WTC11 (cell line): ENCODE measurements around the gene EVA1A. TPM values are rescaled to one million over a fixed set of nuclear protein-coding genes. Genes with fewer than 3 reads are reported as not detected.

Source experiments
- ATAC-seq: fragments of 200-7000 bp; cut with Tn5 transposase; 2 replicates; pipeline ENCODE4 v1.10.0; 2021; ENCODE audit warnings: mild to moderate bottlenecking, moderate library complexity
- CTCF ChIA-PET: fragments of 300-600 bp; sonication (Branson Sonifier 250); formaldehyde crosslinking; loops from one replicate; lab custom pipeline; 2021; ENCODE audit warnings: antibody characterized with exemption; lab: Charles Lee
- POLR2A ChIA-PET: fragments of 350-600 bp; sonication (Branson Sonifier 250); formaldehyde crosslinking; loops from one replicate; lab custom pipeline; 2021; ENCODE audit warnings: antibody characterized with exemption; lab: Charles Lee
- DNase-seq: peaks from one replicate; pipeline ENCODE4 v3.0.0; 2021; ENCODE audit warnings: low spot score
- H3K27ac Mint-ChIP-seq: 2 replicates; pipeline ENCODE4 v1.8.0; 2021; ENCODE audit warnings: mixed read lengths
- H3K27me3 Mint-ChIP-seq: 2 replicates; pipeline ENCODE4 v1.8.0; 2021; ENCODE audit warnings: low read depth, mild to moderate bottlenecking, moderate library complexity, mixed read lengths
- H3K36me3 Mint-ChIP-seq: 2 replicates; pipeline ENCODE4 v1.8.0; 2021; ENCODE audit warnings: mixed read lengths
- H3K4me1 Mint-ChIP-seq: 2 replicates; pipeline ENCODE4 v1.8.0; 2022; ENCODE audit warnings: mixed read lengths
- H3K4me3 Mint-ChIP-seq: 2 replicates; pipeline ENCODE4 v1.8.0; 2021; ENCODE audit warnings: mild to moderate bottlenecking, moderate library complexity, mixed read lengths
- H3K9me3 Mint-ChIP-seq: 2 replicates; pipeline ENCODE4 v1.8.0; 2021; ENCODE audit warnings: mixed read lengths
- ATF2 ChIP-seq: sonication (generic); formaldehyde crosslinking; IDR thresholded peaks from 2 replicates; pipeline ENCODE4 v1.8.1; 2022; ENCODE audit warnings: low read depth, missing genetic modification reagents, borderline replicate concordance
- ELF4 ChIP-seq: sonication (generic); formaldehyde crosslinking; IDR thresholded peaks from 2 replicates; pipeline ENCODE4 v1.8.1; 2022; ENCODE audit warnings: low read depth, mild to moderate bottlenecking, moderate library complexity, missing genetic modification reagents
- HMGA2 ChIP-seq: fragments of 250-450 bp; sonication (Bioruptor Pico); IDR thresholded peaks from 2 replicates; pipeline ENCODE4 v1.4.0; 2021; ENCODE audit warnings: mild to moderate bottlenecking, moderate library complexity
- KAT7 ChIP-seq: sonication (generic); formaldehyde crosslinking; IDR thresholded peaks from 2 replicates; pipeline ENCODE4 v1.8.1; 2023; ENCODE audit warnings: missing genetic modification reagents, mild to moderate bottlenecking, borderline replicate concordance
- NFYB ChIP-seq: sonication (generic); formaldehyde crosslinking; conservative IDR thresholded peaks from 2 replicates; pipeline ENCODE4 v1.8.0; 2022; ENCODE audit warnings: low read depth, missing genetic modification reagents
- NR2C2 ChIP-seq: sonication (generic); formaldehyde crosslinking; IDR thresholded peaks from 2 replicates; pipeline ENCODE4 v1.8.0; 2022; ENCODE audit warnings: mild to moderate bottlenecking, missing genetic modification reagents
- SMAD4 ChIP-seq: sonication (generic); formaldehyde crosslinking; IDR thresholded peaks from 2 replicates; pipeline ENCODE4 v1.8.0; 2022; ENCODE audit warnings: mild to moderate bottlenecking, missing genetic modification reagents
- TCF7 ChIP-seq: sonication (generic); formaldehyde crosslinking; IDR thresholded peaks from 2 replicates; pipeline ENCODE4 v1.8.0; 2022; ENCODE audit warnings: mild to moderate bottlenecking, low read depth, missing genetic modification reagents, moderate library complexity
- USF1 ChIP-seq: sonication (generic); formaldehyde crosslinking; IDR thresholded peaks from 2 replicates; pipeline ENCODE4 v1.8.0; 2022; ENCODE audit warnings: mild to moderate bottlenecking, missing genetic modification reagents
- ZNF121 ChIP-seq: sonication (generic); formaldehyde crosslinking; IDR thresholded peaks from 2 replicates; pipeline ENCODE4 v1.8.0; 2023; ENCODE audit warnings: missing genetic modification reagents
- ZNF219 ChIP-seq: sonication (generic); formaldehyde crosslinking; IDR thresholded peaks from 2 replicates; pipeline ENCODE4 v1.8.0; 2023; ENCODE audit warnings: missing genetic modification reagents, mild to moderate bottlenecking, borderline replicate concordance
- ZNF232 ChIP-seq: sonication (generic); formaldehyde crosslinking; IDR thresholded peaks from 2 replicates; pipeline ENCODE4 v1.8.0; 2022; ENCODE audit warnings: mild to moderate bottlenecking, missing genetic modification reagents
- ZNF317 ChIP-seq: sonication (generic); formaldehyde crosslinking; IDR thresholded peaks from 2 replicates; pipeline ENCODE4 v1.8.1; 2023; ENCODE audit warnings: low read depth, mild to moderate bottlenecking, moderate library complexity, missing genetic modification reagents, borderline replicate concordance
- total RNA-seq: library from RNA; stranded (reverse); gene quantifications from 3 replicates; pipeline ENCODE4 v1.2.3, GENCODE V29; 2021
- TF ChIP-seq, protein P1 (sequence below): sonication (generic); formaldehyde crosslinking; IDR thresholded peaks from 2 replicates; pipeline ENCODE4 v1.8.0; 2022; ENCODE audit warnings: mild to moderate bottlenecking, missing genetic modification reagents
- TF ChIP-seq, protein P2 (sequence below): fragments of 250-450 bp; sonication (Bioruptor Pico); conservative IDR thresholded peaks from 2 replicates; pipeline ENCODE4 v1.9.0; 2021; ENCODE audit warnings: mild to moderate bottlenecking
- TF ChIP-seq, protein P3 (sequence below): sonication (generic); formaldehyde crosslinking; IDR thresholded peaks from 2 replicates; pipeline ENCODE4 v1.8.1; 2023; ENCODE audit warnings: mild to moderate bottlenecking, missing genetic modification reagents, borderline replicate concordance
- TF ChIP-seq, protein P4 (sequence below): sonication (generic); formaldehyde crosslinking; IDR thresholded peaks from 2 replicates; pipeline ENCODE4 v1.8.1; 2022; ENCODE audit warnings: missing genetic modification reagents, borderline replicate concordance

The EVA1A gene
- total RNA-seq, 1 experiment from 2014 or later = 4.1 TPM

DNA sequence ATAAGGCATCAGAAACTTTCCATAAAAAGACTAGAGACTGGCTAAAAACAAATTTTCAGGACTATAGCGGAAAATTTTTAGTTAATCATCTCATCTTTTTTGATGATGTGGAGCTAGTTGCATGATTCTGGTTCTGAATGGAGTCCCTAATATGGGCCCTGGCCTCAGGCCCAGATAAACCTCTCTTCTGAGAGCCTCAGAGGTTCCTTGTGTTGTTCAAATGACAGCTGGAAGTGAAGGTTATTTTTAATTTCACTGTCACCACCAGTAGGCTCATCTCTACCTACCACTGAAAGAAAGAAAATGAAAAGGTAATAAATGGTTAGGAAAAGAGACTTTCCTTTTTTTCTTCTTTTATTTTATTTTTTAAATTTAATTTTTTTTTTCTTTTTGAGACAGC lies 75.9 kb downstream of the EVA1A start (continued):
- TF ChIP-seq SMAD4 (CRISPR knock-in tag) (no peak), ZNF121 (CRISPR knock-in tag) (no peak)

GRCh38 chr2:75483878-75484277 lies 76.9 kb downstream of the EVA1A start:
- H3K4me3 Mint-ChIP-seq = no peak overlapping the region
- ChIA-PET CTCF (interaction anchor here (1.2 kb wide), 1 partner anchor 125 kb away, joined by 4 read pairs; no protein-coding TSS in a partner anchor), POLR2A (no interaction called here)
- TF ChIP-seq KAT7 (no peak), HMGA2 (no peak), ZNF219 (no peak), USF1 (CRISPR knock-in tag) (no peak), TCF7 (CRISPR knock-in tag) (no peak)
- TF ChIP-seq, protein P1, sequence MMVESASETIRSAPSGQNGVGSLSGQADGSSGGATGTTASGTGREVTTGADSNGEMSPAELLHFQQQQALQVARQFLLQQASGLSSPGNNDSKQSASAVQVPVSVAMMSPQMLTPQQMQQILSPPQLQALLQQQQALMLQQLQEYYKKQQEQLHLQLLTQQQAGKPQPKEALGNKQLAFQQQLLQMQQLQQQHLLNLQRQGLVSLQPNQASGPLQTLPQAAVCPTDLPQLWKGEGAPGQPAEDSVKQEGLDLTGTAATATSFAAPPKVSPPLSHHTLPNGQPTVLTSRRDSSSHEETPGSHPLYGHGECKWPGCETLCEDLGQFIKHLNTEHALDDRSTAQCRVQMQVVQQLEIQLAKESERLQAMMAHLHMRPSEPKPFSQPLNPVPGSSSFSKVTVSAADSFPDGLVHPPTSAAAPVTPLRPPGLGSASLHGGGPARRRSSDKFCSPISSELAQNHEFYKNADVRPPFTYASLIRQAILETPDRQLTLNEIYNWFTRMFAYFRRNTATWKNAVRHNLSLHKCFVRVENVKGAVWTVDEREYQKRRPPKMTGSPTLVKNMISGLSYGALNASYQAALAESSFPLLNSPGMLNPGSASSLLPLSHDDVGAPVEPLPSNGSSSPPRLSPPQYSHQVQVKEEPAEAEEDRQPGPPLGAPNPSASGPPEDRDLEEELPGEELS (CRISPR knock-in tag) = no peak
- TF ChIP-seq, protein P2, sequence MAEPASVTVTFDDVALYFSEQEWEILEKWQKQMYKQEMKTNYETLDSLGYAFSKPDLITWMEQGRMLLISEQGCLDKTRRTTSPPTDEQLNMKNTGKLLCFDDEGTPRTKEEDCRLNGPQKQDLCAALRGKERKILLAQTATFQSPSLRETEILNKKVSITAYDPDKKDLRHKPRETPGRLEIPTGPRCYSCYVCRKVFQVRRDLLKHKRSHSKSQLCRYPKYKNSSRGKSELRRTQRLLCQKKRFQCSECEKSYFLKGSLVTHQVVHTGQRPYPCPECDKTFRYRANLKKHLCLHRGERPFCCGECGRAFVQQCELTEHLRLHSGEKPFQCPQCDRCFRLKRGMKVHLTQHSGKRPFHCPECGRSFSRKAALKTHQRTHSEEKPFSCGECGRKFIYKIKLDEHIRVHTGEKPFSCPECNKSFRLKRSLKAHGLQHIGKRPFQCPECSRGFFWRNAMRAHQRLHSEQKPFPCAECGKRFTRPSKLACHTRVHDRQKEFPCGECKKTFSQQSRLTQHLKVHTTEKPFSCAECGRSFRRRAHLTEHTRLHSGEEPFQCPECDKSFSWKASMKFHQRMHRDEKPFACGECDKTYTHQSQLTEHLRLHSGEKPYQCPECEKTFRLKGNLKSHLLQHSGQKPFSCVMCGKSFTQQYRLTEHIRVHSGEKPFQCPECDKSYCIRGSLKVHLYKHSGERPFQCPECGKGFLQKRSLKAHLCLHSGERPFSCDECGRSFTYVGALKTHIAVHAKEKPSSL (CRISPR knock-in tag) = no peak
- TF ChIP-seq, protein P3, sequence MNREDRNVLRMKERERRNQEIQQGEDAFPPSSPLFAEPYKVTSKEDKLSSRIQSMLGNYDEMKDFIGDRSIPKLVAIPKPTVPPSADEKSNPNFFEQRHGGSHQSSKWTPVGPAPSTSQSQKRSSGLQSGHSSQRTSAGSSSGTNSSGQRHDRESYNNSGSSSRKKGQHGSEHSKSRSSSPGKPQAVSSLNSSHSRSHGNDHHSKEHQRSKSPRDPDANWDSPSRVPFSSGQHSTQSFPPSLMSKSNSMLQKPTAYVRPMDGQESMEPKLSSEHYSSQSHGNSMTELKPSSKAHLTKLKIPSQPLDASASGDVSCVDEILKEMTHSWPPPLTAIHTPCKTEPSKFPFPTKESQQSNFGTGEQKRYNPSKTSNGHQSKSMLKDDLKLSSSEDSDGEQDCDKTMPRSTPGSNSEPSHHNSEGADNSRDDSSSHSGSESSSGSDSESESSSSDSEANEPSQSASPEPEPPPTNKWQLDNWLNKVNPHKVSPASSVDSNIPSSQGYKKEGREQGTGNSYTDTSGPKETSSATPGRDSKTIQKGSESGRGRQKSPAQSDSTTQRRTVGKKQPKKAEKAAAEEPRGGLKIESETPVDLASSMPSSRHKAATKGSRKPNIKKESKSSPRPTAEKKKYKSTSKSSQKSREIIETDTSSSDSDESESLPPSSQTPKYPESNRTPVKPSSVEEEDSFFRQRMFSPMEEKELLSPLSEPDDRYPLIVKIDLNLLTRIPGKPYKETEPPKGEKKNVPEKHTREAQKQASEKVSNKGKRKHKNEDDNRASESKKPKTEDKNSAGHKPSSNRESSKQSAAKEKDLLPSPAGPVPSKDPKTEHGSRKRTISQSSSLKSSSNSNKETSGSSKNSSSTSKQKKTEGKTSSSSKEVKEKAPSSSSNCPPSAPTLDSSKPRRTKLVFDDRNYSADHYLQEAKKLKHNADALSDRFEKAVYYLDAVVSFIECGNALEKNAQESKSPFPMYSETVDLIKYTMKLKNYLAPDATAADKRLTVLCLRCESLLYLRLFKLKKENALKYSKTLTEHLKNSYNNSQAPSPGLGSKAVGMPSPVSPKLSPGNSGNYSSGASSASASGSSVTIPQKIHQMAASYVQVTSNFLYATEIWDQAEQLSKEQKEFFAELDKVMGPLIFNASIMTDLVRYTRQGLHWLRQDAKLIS (CRISPR knock-in tag) = no peak
- H3K36me3 Mint-ChIP-seq = peaks cover 4% of the 10 kb centered on the region
- no peak overlapping the region for H3K27ac Mint-ChIP-seq
- H3K27me3 Mint-ChIP-seq = peaks cover 4% of the 10 kb centered on the region; the same call in 1 of the 2 replicates
- no peak for DNase-seq
- no peak for ATAC-seq
- no peaks in the 10 kb centered on the region for H3K4me1 Mint-ChIP-seq
- H3K9me3 Mint-ChIP-seq = peaks cover 13% of the 10 kb centered on the region

GRCh38 chr2:75482398-75482797 lies 78.3 kb downstream of the EVA1A start:
- no peak overlapping the region for H3K27ac Mint-ChIP-seq
- peaks cover 4% of the 10 kb centered on the region; the same call in 1 of the 2 replicates for H3K27me3 Mint-ChIP-seq
- peaks cover 24% of the 10 kb centered on the region for H3K9me3 Mint-ChIP-seq
- peaks cover 4% of the 10 kb centered on the region for H3K36me3 Mint-ChIP-seq
- no peak overlapping the region for H3K4me3 Mint-ChIP-seq
- ChIA-PET POLR2A (no interaction called here), CTCF (interaction anchor here (0.8 kb wide), 1 partner anchor 126 kb away, joined by 3 read pairs; no protein-coding TSS in a partner anchor)
- DNase-seq (no peak), ATAC-seq (no peak)
- 0 out of 2 replicates have a peak, but pooled peaks cover under 1% of the 10 kb centered on the region for H3K4me1 Mint-ChIP-seq
- TF ChIP-seq ZNF317 (CRISPR knock-in tag) (no peak), NR2C2 (no peak), ATF2 (CRISPR knock-in tag) (no peak), NFYB (CRISPR knock-in tag) (no peak), ELF4 (CRISPR knock-in tag) (no peak), ZNF219 (no peak), ZNF232 (CRISPR knock-in tag) (no peak)
- TF ChIP-seq, protein P4, sequence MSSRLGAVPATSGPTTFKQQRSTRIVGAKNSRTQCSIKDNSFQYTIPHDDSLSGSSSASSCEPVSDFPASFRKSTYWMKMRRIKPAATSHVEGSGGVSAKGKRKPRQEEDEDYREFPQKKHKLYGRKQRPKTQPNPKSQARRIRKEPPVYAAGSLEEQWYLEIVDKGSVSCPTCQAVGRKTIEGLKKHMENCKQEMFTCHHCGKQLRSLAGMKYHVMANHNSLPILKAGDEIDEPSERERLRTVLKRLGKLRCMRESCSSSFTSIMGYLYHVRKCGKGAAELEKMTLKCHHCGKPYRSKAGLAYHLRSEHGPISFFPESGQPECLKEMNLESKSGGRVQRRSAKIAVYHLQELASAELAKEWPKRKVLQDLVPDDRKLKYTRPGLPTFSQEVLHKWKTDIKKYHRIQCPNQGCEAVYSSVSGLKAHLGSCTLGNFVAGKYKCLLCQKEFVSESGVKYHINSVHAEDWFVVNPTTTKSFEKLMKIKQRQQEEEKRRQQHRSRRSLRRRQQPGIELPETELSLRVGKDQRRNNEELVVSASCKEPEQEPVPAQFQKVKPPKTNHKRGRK = no peak
- TF ChIP-seq, protein P2 (CRISPR knock-in tag) = no peak
